GM18498 (cell line): Measurements from ENCODE around the gene NXPE3.

Experiments used
- ATAC-seq: cut with Tn5 transposase; IDR thresholded peaks from one replicate; pipeline ENCODE4 v1.9.1; 2021; ENCODE audit warnings: mild to moderate bottlenecking, moderate library complexity; ENCODE audit not compliant: unreplicated experiment

The NXPE3 gene

GRCh38 chr3:101802179-101802578 is 23.2 kb downstream of the NXPE3 start:
- ATAC-seq = no peak

DNA sequence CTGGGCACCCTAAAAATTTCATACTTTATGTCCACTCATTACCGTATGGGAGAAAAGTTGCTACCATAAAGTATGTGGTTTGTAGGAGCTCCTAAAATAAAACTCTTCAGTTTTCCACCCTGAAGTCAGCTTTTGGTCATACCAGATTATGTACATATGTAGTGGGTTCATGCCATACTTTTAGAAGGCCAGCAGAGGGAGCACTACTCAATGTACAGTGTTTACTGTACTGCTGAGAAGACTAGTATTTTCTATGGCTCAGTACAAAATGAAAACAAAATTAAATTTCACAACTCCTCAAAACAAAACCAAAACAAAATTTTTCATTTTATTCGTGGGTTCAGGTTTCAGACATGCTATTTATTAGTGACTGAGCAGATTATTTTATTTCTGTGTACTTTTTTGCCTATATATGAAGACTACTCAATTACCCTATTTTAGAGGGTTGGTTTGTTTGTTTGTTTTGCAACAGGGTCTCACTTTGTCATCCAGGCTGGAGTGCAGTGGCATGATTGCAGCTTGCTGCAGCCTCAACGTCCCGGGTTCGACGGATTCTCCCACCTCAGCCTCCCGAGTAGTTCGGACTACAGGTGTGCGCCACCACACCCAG is 24.3 kb downstream of the NXPE3 start:
- peak; percentile 92 for ATAC-seq

DNA sequence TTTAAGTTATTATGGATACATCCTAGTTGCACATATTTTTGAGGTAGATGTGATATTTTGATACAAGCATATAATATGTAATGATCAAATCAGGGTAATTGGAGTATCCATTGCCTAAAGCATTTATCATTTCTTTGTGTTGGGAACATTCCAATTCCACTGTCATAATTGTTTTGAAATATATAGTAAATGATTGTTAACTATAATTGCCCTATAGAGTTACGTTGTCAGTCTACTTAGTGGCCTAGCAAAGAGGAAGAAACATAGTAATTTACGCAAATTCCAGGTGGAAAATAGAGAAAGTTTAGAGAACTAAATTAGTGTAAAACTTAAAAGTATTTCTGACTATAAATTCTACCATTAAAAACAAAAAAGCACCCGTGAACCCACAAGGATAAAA is 24.9 kb downstream of the NXPE3 start:
- ATAC-seq = no peak

DNA sequence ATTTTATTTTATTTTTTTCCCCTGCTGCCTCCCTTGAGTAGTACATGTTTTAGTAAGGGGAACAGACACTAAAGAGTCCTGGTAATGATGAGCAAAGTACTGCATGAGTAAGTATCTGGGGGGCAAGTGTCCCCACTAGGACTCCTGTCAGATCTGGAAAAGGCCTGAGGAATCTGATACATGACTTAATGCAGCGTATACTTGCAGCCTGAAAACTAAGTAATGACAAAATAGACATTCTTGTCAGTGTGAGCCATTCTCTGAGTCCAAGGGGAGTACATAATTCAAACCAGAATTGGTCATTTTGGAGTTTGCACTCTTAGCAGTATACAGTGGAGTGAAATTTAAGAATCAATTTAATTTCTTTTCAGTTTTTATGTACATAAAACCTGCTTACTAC is 27.5 kb downstream of the NXPE3 start:
- no peak for ATAC-seq

GRCh38 chr3:101807888-101808287 is 28.9 kb downstream of the NXPE3 start:
- ATAC-seq = peak; percentile 74

DNA sequence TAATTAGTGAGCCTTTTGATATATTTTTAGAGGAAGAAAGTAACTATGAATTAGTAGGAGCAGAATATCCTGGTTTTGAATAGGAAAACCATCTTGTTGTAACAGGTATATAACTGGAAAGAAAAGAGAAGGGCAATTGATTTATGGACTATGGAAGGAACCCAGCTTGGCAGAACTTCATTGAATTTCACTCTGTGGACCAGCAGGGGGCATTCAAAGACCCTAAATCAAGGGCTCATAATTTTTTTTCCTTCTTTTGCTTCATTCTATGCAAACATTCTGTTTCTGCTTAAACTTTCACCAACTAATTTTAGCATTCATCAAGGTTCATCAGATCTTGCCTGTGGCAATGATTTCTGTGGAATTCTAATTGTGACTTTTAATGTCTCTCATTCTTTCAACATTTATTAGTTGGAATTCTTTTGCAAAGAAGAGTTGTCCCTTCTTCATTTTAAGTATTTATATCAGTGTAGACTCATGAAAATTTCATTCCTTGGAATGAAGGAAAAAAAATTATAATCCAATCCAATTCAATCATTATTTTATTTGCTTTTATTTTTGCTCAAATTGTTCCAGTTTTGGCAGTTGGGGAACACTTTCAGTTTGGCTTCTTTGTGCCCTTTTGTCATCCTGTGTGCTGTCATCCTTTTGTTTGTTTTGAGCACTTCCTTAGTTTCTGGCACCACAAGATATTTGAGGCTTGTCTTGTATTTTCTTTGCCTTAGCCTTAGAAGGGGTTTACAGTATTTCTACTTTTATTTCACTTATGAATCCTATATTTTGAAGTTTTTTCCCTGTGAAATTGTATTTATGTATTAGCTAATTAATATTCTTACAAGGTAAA is 30.4 kb downstream of the NXPE3 start:
- peak; percentile 40 for ATAC-seq

GRCh38 chr3:101810022-101810418 is 31.0 kb downstream of the NXPE3 start:
- no peak for ATAC-seq

- no peak for ATAC-seq
Measured at GRCh38 chr3:101811875-101812274, 32.9 kb downstream of the NXPE3 start.

DNA sequence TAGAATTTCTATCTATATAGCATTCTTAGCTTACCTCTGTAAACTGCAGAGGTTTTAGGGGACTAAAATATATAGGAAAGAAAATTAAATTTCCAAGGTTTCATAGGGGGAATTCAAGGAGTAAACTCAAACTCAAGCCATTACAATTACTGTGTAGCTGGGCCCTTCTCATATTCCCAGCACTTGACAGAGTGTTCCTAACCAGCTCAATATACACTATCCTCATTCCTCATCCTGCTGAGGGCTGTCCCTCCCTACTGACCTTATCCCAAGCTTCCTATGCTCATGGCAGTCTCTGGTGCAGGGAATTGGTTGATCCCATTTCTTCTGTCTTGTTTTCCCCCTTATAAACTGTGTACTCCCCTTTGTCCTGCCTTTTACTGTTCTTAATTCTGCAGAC is 33.9 kb downstream of the NXPE3 start:
- ATAC-seq = no peak

- no peak for ATAC-seq
Measured at GRCh38 chr3:101813817-101814440, 34.9 kb downstream of the NXPE3 start.

DNA sequence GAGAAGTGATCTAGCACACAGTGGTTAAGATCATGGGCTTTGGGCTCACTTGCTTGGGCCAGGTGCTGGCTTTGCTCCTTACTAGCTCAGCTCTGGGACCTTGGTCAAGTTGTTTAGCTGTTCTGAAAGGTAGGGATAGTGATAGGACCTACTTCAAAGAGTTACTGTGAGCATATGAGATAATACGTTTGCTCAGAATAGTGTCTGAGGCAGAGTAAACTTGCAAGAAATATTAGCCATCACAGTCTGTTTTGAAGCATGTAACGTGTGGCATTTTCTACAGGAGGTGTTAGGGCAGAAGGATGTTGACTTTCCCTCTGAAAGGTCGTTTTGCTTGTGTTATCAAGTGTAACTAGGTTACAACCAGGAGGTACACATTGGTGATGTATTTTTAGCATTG is 35.8 kb downstream of the NXPE3 start:
- ATAC-seq = no peak

- no peak for ATAC-seq
Measured at GRCh38 chr3:101816215-101817149, 37.5 kb downstream of the NXPE3 start.

DNA sequence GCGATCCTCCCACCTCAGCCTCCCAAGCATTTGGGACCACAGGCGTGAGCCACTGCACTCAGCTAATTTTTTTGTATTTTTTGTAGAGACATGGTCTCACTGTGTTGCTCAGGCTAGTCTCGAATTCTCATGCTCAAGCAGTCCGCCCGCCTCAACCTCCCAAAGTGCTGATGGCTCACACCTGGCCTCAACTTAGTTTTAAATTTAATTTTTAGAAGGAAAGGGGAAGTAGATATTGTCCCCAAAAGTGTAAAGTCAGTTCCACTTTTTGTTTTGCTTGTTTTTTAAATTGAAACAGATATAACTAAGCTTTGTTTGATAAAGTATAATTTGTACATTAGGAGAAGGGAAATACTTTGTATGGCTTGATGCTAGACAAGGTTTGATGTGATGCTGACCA is 39.0 kb downstream of the NXPE3 start:
- ATAC-seq = peak; percentile 55

DNA sequence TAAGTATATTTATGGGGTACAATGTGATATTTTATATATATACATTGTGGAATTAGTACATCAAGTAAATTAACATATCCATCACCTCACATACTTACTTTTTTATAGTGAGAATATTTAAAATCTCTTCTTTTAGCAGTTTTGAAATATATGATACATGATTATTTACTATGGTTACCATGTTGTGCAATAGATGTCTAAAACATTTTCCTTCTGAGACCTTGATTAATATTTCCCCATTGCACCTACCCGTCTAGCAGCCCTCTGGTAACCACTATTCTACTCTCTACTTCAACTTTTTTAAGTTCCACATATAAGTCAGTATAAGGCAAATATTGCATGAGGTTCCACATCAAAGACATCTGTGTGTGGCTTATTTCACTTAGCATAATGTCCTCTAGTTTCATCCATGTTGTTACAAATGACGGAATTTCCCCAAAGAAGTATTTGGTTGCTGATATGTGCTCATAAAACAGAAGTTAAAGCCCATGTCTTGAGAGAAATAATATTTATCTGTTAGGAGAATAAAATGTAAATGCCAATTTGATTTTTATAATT is 40.7 kb downstream of the NXPE3 start:
- no peak for ATAC-seq

DNA sequence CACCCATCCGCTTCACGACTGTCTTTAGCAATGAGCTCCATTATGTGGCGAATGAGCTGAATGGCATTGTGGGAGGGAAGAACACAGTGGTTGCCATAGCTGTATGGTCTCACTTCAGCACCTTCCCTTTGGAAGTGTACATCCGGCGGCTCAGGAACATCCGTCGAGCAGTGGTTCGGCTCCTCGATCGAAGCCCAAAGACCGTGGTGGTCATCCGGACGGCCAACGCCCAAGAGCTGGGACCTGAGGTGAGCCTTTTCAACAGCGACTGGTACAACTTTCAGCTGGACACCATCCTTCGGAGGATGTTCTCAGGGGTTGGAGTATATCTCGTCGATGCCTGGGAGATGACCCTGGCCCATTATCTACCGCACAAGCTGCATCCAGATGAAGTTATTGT is 42.5 kb downstream of the NXPE3 start:
- no peak for ATAC-seq

DNA sequence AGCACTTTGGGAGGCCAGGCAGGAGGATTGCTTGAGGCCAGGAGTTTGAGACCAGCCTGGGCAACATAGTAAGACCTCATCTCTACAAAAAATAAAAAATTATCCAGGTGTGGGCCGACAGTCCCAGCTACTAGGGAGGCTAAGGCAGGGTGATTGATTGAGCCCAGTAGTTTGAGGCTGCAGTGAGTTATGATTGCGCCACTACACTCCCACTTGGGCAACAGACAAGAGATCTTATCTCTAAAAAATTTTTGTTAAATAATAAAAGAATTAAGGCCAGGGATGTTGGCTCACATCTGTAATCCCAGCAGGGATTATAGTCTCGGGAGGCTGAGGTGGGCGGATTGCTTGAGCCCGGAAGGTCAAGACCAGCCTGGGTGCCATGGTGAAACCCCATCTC is 44.5 kb downstream of the NXPE3 start:
- ATAC-seq = no peak

- ATAC-seq = no peak
Measured at GRCh38 chr3:101824702-101825101, 45.7 kb downstream of the NXPE3 start.

DNA sequence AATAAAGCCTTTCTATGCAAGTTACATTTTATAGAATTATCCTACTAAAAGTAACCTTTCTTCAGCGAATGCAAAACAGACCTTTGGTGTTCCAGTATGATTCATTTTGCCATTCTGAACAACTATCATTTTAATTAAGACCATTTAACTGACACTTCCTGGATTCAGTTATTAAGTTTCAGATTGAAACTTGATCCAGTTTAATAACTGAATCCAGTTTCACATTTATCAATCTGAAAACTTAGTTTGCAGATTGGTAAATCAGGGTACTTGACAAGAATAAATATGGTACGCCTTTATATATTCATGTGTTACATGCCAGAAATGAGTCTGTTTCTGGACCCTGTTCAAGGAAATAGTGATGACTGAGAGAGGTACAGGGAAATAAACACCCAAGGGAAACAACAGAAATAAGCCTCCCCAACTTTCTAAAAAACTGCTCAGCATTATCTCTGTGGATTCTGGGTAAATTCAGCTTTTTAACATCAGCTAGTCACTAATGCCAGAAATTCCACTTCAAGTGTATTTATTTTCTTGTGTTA is 47.0 kb downstream of the NXPE3 start:
- no peak for ATAC-seq

GRCh38 chr3:101827211-101828174 is 48.5 kb downstream of the NXPE3 start:
- ATAC-seq = peak; percentile 87
